Pericardium fibroblast (primary cell): ENCODE results near the gene CYP2C9. TPM values are rescaled to one million over a fixed set of nuclear protein-coding genes. Genes with fewer than 3 reads are reported as not detected.

Experiments used
- total RNA-seq: library from RNA; depleted of rRNA; stranded (reverse); fragments of >200 nt; gene quantifications from 2 replicates; pipeline ENCODE4 v1.2.3, GENCODE V29; 2015

Gene CYP2C9
- not detected in 2 replicates for total RNA-seq

DNA sequence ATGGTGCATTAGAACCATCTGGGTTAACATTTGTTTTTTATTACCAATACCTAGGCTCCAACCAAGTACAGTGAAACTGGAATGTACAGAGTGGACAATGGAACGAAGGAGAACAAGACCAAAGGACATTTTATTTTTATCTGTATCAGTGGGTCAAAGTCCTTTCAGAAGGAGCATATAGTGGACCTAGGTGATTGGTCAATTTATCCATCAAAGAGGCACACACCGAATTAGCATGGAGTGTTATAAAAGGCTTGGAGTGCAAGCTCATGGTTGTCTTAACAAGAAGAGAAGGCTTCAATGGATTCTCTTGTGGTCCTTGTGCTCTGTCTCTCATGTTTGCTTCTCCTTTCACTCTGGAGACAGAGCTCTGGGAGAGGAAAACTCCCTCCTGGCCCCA lies at the start of gene CYP2C9:
Gene CYP2C9 (plus strand): TSS at position 276 of the 400 bp plus-strand sequence. CDS start 25 bp downstream, at position 301.

Other genes starting within 250 kb of the CYP2C9 start
- not detected in 2 replicates for gene CYP2C19, start 176.0 kb upstream of the CYP2C9 start, total RNA-seq
- gene CYP2C8, start 130.8 kb downstream of the CYP2C9 start, total RNA-seq, result not detected in 2 replicates